ENCODE measurements around the gene EEF2K.

EEF2K gene

DNA sequence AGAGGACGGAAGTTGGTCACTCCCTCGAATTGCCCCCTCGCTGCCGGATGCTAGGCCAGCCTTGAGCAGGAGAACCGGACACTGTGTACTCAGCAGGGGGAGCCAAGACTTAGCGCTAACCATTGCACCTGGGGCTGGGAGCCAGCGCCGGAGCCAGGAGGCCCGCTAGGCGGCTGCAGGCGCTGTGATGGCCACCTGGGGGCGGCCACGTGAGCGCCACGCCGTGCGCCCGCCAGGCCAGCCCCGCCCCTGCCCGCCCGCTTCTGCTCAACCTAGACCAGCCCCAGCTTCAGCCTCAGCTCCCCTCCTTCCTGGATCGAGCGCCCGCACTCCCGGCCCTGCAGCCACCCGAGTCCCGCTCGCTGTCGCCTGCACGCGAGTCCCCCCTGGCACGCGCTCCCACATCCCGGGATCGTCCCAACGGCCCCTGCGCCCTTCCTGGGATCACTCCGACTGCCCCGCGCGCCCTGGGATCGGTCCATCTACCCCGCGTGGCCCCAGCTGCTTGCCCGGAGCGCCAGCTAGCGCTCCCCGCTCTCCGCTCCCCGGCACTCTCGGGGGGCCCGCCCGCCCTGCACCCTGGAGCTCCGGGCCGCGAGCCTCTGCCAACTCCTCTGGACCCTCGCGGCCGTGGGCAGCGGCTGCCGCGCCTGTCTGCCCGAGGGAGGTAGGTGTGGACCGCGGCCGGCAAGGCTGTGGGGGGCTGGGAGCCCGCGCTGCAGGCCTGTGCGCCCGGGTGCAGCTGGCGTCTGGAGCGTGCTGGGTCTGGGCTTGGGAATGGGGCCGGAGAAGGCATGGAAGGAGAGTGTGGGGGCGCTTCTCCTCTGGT lies at the start of gene EEF2K:
TSS of gene EEF2K (plus strand) at position 266 of the 829 bp plus-strand sequence. CDS start 19,452 bp downstream, outside the sequence.
- peak within 1 kb of the TSS; percentile 91 to 95 for H3K27ac ChIP-seq

DNA sequence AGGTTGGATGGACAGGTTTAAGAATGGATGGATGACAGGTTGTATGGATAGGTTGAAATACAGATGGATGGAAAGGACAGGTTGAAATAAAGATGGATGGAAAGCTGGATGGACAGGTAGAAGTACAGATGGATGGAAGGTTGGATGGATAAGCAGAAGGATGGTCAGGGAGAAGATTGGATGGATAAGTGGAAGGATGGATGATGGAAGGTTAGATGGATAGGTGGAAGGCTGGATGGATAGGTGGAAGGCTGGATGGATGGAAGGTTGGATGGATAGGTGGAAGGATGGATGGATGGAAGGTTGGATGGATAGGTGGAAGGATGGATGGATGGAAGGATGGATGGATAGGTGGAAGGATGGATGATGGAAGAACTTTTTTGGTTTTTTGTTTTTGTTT lies 44.7 kb upstream of the EEF2K start:
- no peak for DNase-seq (ENCODE audit: low spot score)
- Histone ChIP-seq H3K27ac (no peak overlapping the region), H3K4me3 (no peak overlapping the region)
- no peak for TF ChIP-seq CTCF (IDR thresholded peaks at IDR 0.05)

More for the DNA sequence above, at the start of gene EEF2K:
- peak within 1 kb of the TSS; percentile 85 for H3K4me3 ChIP-seq
- TF ChIP-seq CTCF (IDR thresholded peaks at IDR 0.05) = peak; percentile 78
- DNase-seq (ENCODE audit: low spot score) = peak; percentile 97

DNA sequence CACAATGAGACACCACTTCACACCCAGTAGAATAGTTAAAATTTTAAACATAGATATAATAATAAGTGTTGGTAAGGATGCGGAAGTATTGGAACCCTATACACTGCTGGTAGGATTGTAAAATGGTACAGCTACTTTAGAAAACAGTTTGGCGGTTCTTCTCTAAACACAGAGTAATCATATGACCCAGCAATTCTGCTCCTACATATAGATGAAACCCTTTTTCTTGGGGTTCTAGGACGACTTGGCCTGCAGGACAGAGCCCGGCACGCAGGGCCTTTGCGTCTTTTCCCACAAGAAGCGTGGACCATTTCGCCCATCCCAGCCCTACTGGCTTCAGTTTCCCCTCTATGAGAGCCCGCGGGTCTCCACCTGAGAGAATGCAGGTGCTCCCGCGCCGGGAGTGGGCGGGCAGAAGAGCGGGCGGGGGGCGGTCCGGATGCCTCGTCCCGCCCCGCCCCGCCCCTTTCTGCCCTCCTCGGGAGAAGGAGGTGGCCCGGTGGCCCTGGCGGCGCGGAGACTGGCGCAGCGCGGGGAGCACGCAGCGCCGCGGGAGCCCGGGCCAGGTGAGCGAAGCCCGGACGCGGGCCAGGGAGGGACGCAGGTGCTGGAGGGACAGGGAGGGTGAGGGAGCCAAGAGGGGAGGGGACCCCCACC lies 44.0 kb upstream of the EEF2K start, which contains the start of gene SDR42E2:
TSS of gene SDR42E2 (plus strand) at position 508 of the 657 bp plus-strand sequence. CDS start 3,077 bp downstream, outside the sequence.
- Histone ChIP-seq H3K27ac (no peak within 1 kb of the TSS), H3K4me3 (peak within 1 kb of the TSS; percentile 47)
- no peak for DNase-seq (ENCODE audit: low spot score)
- TF ChIP-seq CTCF (IDR thresholded peaks at IDR 0.05) = no peak

DNA sequence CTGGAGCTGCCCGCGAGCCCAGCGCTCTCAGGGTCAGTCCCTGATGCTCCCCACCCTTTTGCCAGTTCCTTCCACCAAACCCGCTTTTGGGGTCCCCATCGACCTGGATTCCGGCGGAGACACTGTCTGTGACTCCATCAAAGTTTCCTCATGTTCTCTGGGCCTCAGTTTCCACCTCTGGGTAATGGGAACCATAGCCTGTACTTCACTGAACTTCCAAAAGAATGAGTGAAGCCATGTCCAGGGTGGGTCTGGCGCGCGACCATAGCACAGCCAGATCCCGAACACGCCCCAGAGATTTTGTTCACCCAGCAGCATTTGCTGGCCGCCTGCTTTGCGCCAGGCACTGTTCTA lies 43.4 kb upstream of the EEF2K start:
- no peak for DNase-seq (ENCODE audit: low spot score)

GRCh38 chr16:22163806-22164205 lies 42.3 kb upstream of the EEF2K start:
- Histone ChIP-seq H3K27ac (no peak overlapping the region), H3K4me3 (no peak overlapping the region)
- no peak for DNase-seq (ENCODE audit: low spot score)
- TF ChIP-seq CTCF (IDR thresholded peaks at IDR 0.05) = no peak

More for the DNA sequence above, 43.4 kb upstream of the EEF2K start:
- Histone ChIP-seq H3K27ac (no peak overlapping the region), H3K4me3 (peak overlapping the region; percentile 47)
- TF ChIP-seq CTCF (IDR thresholded peaks at IDR 0.05) = no peak

- H3K27ac ChIP-seq = no peak overlapping the region
- no peak for TF ChIP-seq CTCF (IDR thresholded peaks at IDR 0.05)
- no peak for DNase-seq (ENCODE audit: low spot score)
- H3K4me3 ChIP-seq = no peak overlapping the region
Measured at GRCh38 chr16:22164482-22164881, 41.6 kb upstream of the EEF2K start.
